Activated naive CD8-positive, alpha-beta T cell treated with anti-CD3 and anti-CD28 coated beads for 36 hours (primary cell): ENCODE measurements around the gene PSPH. TPM values are rescaled to one million over a fixed set of nuclear protein-coding genes. Genes with fewer than 3 reads are reported as not detected.

Source experiments
- DNase-seq: peaks from one replicate; pipeline ENCODE4 v3.0.0; 2021
- H3K27ac Mint-ChIP-seq: one replicate; pipeline ENCODE4 v1.8.0; 2022; ENCODE audit warnings: mild to moderate bottlenecking, moderate library complexity, mixed read lengths
- H3K27me3 Mint-ChIP-seq: one replicate; pipeline ENCODE4 v1.8.0; 2022; ENCODE audit warnings: mild to moderate bottlenecking, mixed read lengths
- H3K36me3 Mint-ChIP-seq: one replicate; pipeline ENCODE4 v1.8.0; 2021; ENCODE audit warnings: mild to moderate bottlenecking, mixed read lengths
- H3K4me1 Mint-ChIP-seq: one replicate; pipeline ENCODE4 v1.8.0; 2021; ENCODE audit warnings: mixed read lengths
- H3K4me3 Mint-ChIP-seq: one replicate; pipeline ENCODE4 v1.8.0; 2022; ENCODE audit warnings: mild to moderate bottlenecking, moderate library complexity, mixed read lengths
- H3K9me3 Mint-ChIP-seq: one replicate; pipeline ENCODE4 v1.8.0; 2022; ENCODE audit warnings: mixed read lengths
- total RNA-seq, 2 experiments: library from RNA; stranded (reverse); gene quantifications; one replicate each; pipeline ENCODE4 v1.2.3, GENCODE V29; 2021

PSPH gene
- total RNA-seq, 2 experiments from 2014 or later = 36.3 to 38.3 TPM

- no peaks in the 10 kb centered on the region for H3K27me3 Mint-ChIP-seq
- peaks cover 2% of the 10 kb centered on the region for H3K36me3 Mint-ChIP-seq
- H3K9me3 Mint-ChIP-seq = no peaks in the 10 kb centered on the region
- no peak overlapping the region for H3K27ac Mint-ChIP-seq
- no peak for DNase-seq
- H3K4me1 Mint-ChIP-seq = no peaks in the 10 kb centered on the region
- H3K4me3 Mint-ChIP-seq = no peak overlapping the region
These were observed 58.9 kb downstream of the PSPH start for GRCh38 chr7:55992346-55992745.

- Mint-ChIP-seq H3K27ac (no peak overlapping the region), H3K36me3 (peaks cover 12% of the 10 kb centered on the region), H3K9me3 (no peaks in the 10 kb centered on the region), H3K4me3 (no peak overlapping the region), H3K27me3 (no peaks in the 10 kb centered on the region), H3K4me1 (no peaks in the 10 kb centered on the region)
- no peak for DNase-seq
These were observed 67.7 kb downstream of the PSPH start for GRCh38 chr7:55983537-55983936.

- Mint-ChIP-seq H3K9me3 (no peaks in the 10 kb centered on the region), H3K27me3 (no peaks in the 10 kb centered on the region), H3K4me1 (no peaks in the 10 kb centered on the region), H3K27ac (no peak overlapping the region), H3K36me3 (peaks cover 10% of the 10 kb centered on the region), H3K4me3 (no peak overlapping the region)
- DNase-seq = no peak
These were observed 71.0 kb downstream of the PSPH start for GRCh38 chr7:55980266-55980665.

GRCh38 chr7:55977831-55978230, 73.4 kb downstream of the PSPH start:
- no peak overlapping the region for H3K27ac Mint-ChIP-seq
- DNase-seq = no peak
- no peak overlapping the region for H3K4me3 Mint-ChIP-seq
- H3K9me3 Mint-ChIP-seq = no peaks in the 10 kb centered on the region
- no peaks in the 10 kb centered on the region for H3K27me3 Mint-ChIP-seq
- no peaks in the 10 kb centered on the region for H3K4me1 Mint-ChIP-seq
- H3K36me3 Mint-ChIP-seq = peaks cover 10% of the 10 kb centered on the region

- peaks cover 3% of the 10 kb centered on the region for H3K4me1 Mint-ChIP-seq
- no peaks in the 10 kb centered on the region for H3K27me3 Mint-ChIP-seq
- no peaks in the 10 kb centered on the region for H3K9me3 Mint-ChIP-seq
- DNase-seq = no peak
- H3K27ac Mint-ChIP-seq = no peak overlapping the region
- H3K4me3 Mint-ChIP-seq = no peak overlapping the region
- peaks cover 4% of the 10 kb centered on the region for H3K36me3 Mint-ChIP-seq
These were observed 75.1 kb downstream of the PSPH start for GRCh38 chr7:55975988-55976633.

- Mint-ChIP-seq H3K27me3 (no peaks in the 10 kb centered on the region), H3K27ac (no peak overlapping the region)
These were observed 77.4 kb downstream of the PSPH start for GRCh38 chr7:55973747-55974250.

GRCh38 chr7:55970978-55971377, 80.3 kb downstream of the PSPH start:
- H3K4me3 Mint-ChIP-seq = no peak overlapping the region
- peaks cover 17% of the 10 kb centered on the region for H3K4me1 Mint-ChIP-seq
- DNase-seq = no peak
- no peak overlapping the region for H3K27ac Mint-ChIP-seq
- peaks cover 20% of the 10 kb centered on the region for H3K36me3 Mint-ChIP-seq
- no peaks in the 10 kb centered on the region for H3K9me3 Mint-ChIP-seq
- H3K27me3 Mint-ChIP-seq = no peaks in the 10 kb centered on the region

More at GRCh38 chr7:55973747-55974250, 77.4 kb downstream of the PSPH start:
- DNase-seq = no peak
- Mint-ChIP-seq H3K4me3 (no peak overlapping the region), H3K9me3 (no peaks in the 10 kb centered on the region), H3K4me1 (peaks cover 12% of the 10 kb centered on the region), H3K36me3 (peaks cover 15% of the 10 kb centered on the region)

GRCh38 chr7:55970561-55970960, 80.7 kb downstream of the PSPH start:
- DNase-seq = no peak

GRCh38 chr7:55969391-55969790, 81.9 kb downstream of the PSPH start:
- Mint-ChIP-seq H3K27ac (peak overlapping the region; percentile 27), H3K4me3 (no peak overlapping the region), H3K36me3 (peaks cover 23% of the 10 kb centered on the region), H3K27me3 (no peaks in the 10 kb centered on the region), H3K9me3 (no peaks in the 10 kb centered on the region), H3K4me1 (peaks cover 22% of the 10 kb centered on the region)
- no peak for DNase-seq

More at GRCh38 chr7:55970561-55970960, 80.7 kb downstream of the PSPH start:
- Mint-ChIP-seq H3K27ac (peak overlapping the region; percentile 17), H3K36me3 (peaks cover 24% of the 10 kb centered on the region), H3K27me3 (no peaks in the 10 kb centered on the region), H3K9me3 (no peaks in the 10 kb centered on the region), H3K4me3 (no peak overlapping the region), H3K4me1 (peaks cover 22% of the 10 kb centered on the region)

GRCh38 chr7:55966851-55967250, 84.4 kb downstream of the PSPH start:
- H3K4me1 Mint-ChIP-seq = peaks cover 31% of the 10 kb centered on the region
- no peaks in the 10 kb centered on the region for H3K9me3 Mint-ChIP-seq
- no peak overlapping the region for H3K4me3 Mint-ChIP-seq
- H3K36me3 Mint-ChIP-seq = peaks cover 22% of the 10 kb centered on the region
- no peaks in the 10 kb centered on the region for H3K27me3 Mint-ChIP-seq
- no peak for DNase-seq
- H3K27ac Mint-ChIP-seq = no peak overlapping the region

GRCh38 chr7:55965805-55966421, 85.3 kb downstream of the PSPH start:
- Mint-ChIP-seq H3K36me3 (peaks cover 22% of the 10 kb centered on the region), H3K9me3 (no peaks in the 10 kb centered on the region), H3K4me3 (peak overlapping the region; percentile 67), H3K4me1 (peaks cover 29% of the 10 kb centered on the region), H3K27me3 (no peaks in the 10 kb centered on the region), H3K27ac (peak overlapping the region; percentile 48)
- DNase-seq = no peak

GRCh38 chr7:55965100-55965470, 86.2 kb downstream of the PSPH start:
- Mint-ChIP-seq H3K9me3 (no peaks in the 10 kb centered on the region), H3K4me3 (peak overlapping the region; percentile 90), H3K27ac (peak overlapping the region; percentile 86), H3K27me3 (no peaks in the 10 kb centered on the region), H3K4me1 (peaks cover 27% of the 10 kb centered on the region), H3K36me3 (peaks cover 16% of the 10 kb centered on the region)
- DNase-seq = no peak

GRCh38 chr7:55964261-55965099, 86.8 kb downstream of the PSPH start, which contains the start of gene NIPSNAP2:
NIPSNAP2 (plus strand) TSS chr7:55964585; CDS start chr7:55964610, 25 bp downstream.
- Mint-ChIP-seq H3K27me3 (no peaks in the 10 kb centered on the region), H3K4me1 (peaks cover 25% of the 10 kb centered on the region), H3K36me3 (peaks cover 20% of the 10 kb centered on the region), H3K9me3 (no peaks in the 10 kb centered on the region), H3K27ac (peak within 1 kb of the TSS; percentile 86), H3K4me3 (peak within 1 kb of the TSS; percentile 90)
- DNase-seq = peak; percentile 81

GRCh38 chr7:55963584-55964168, 87.6 kb downstream of the PSPH start:
- no peaks in the 10 kb centered on the region for H3K9me3 Mint-ChIP-seq
- no peaks in the 10 kb centered on the region for H3K27me3 Mint-ChIP-seq
- H3K4me3 Mint-ChIP-seq = peak overlapping the region; percentile 73
- H3K36me3 Mint-ChIP-seq = peaks cover 18% of the 10 kb centered on the region
- peaks cover 20% of the 10 kb centered on the region for H3K4me1 Mint-ChIP-seq
- peak overlapping the region; percentile 76 for H3K27ac Mint-ChIP-seq
- DNase-seq = no peak

- no peak overlapping the region for H3K4me3 Mint-ChIP-seq
- no peaks in the 10 kb centered on the region for H3K27me3 Mint-ChIP-seq
- peaks cover 15% of the 10 kb centered on the region for H3K4me1 Mint-ChIP-seq
- H3K9me3 Mint-ChIP-seq = no peaks in the 10 kb centered on the region
- no peak for DNase-seq
- H3K27ac Mint-ChIP-seq = no peak overlapping the region
- peaks cover 24% of the 10 kb centered on the region for H3K36me3 Mint-ChIP-seq
These were observed 89.2 kb downstream of the PSPH start for GRCh38 chr7:55962014-55962413.
